NCI-H2029 (cell line): ENCODE measurements around the gene MBTPS1.

Experiments used
- DNase-seq: peaks from one replicate; lab custom pipeline; 2025; lab: John Stamatoyannopoulos, UW

Gene MBTPS1

GRCh38 chr16:84034516-84034915 lies 82.2 kb downstream of the MBTPS1 start:
- DNase-seq, result no peak

- DNase-seq, result no peak
Observed at GRCh38 chr16:84033251-84034195, 83.2 kb downstream of the MBTPS1 start.

- DNase-seq, result no peak
Observed at GRCh38 chr16:84032458-84033178, 84.1 kb downstream of the MBTPS1 start.

GRCh38 chr16:84031556-84031955 lies 85.2 kb downstream of the MBTPS1 start:
- no peak for DNase-seq

- no peak for DNase-seq
Observed at GRCh38 chr16:84029297-84030047, 87.3 kb downstream of the MBTPS1 start.

GRCh38 chr16:84027625-84028024 lies 89.1 kb downstream of the MBTPS1 start:
- no peak for DNase-seq

- no peak for DNase-seq
Observed at GRCh38 chr16:84026606-84027005, 90.1 kb downstream of the MBTPS1 start.

- DNase-seq, result no peak
Observed at GRCh38 chr16:84024854-84025253, 91.9 kb downstream of the MBTPS1 start.

GRCh38 chr16:84022644-84023043 lies 94.1 kb downstream of the MBTPS1 start:
- no peak for DNase-seq

- no peak for DNase-seq
Observed at GRCh38 chr16:84021488-84021887, 95.3 kb downstream of the MBTPS1 start.

- no peak for DNase-seq
Observed at GRCh38 chr16:84020353-84020752, 96.4 kb downstream of the MBTPS1 start.

- no peak for DNase-seq
Observed at GRCh38 chr16:84018710-84019109, 98.0 kb downstream of the MBTPS1 start.

GRCh38 chr16:84016477-84016876 lies 100.3 kb downstream of the MBTPS1 start:
- DNase-seq, result no peak

GRCh38 chr16:84015399-84015798 lies 101.3 kb downstream of the MBTPS1 start:
- no peak for DNase-seq

GRCh38 chr16:84014570-84015327 lies 102.0 kb downstream of the MBTPS1 start:
- no peak for DNase-seq

- peak; percentile 95 for DNase-seq
Observed at GRCh38 chr16:84013787-84014569, 102.8 kb downstream of the MBTPS1 start.

- DNase-seq, result no peak
Observed at GRCh38 chr16:84009282-84009681, 107.5 kb downstream of the MBTPS1 start.

GRCh38 chr16:84007965-84008364 lies 108.8 kb downstream of the MBTPS1 start:
- no peak for DNase-seq

GRCh38 chr16:84007520-84007919 lies 109.2 kb downstream of the MBTPS1 start:
- DNase-seq, result no peak

GRCh38 chr16:84005391-84005790 lies 111.4 kb downstream of the MBTPS1 start:
- no peak for DNase-seq

- DNase-seq, result no peak
Observed at GRCh38 chr16:84004442-84004841, 112.3 kb downstream of the MBTPS1 start.
